BLaER1 (cell line): ENCODE data around the gene ZBTB48.

ENCODE experiments used
- H3K27ac ChIP-seq: shearing (Covaris generic); formaldehyde crosslinking; 2 replicates; pipeline ENCODE4 v1.8.1; 2022
- H3K27me3 ChIP-seq: shearing (Covaris generic); formaldehyde crosslinking; 2 replicates; pipeline ENCODE4 v1.8.1; 2022
- H3K36me3 ChIP-seq: shearing (Covaris generic); formaldehyde crosslinking; 2 replicates; pipeline ENCODE4 v1.8.1; 2022
- H3K4me1 ChIP-seq: shearing (Covaris generic); formaldehyde crosslinking; 2 replicates; pipeline ENCODE4 v1.8.1; 2022
- H3K4me2 ChIP-seq: shearing (Covaris generic); formaldehyde crosslinking; 2 replicates; pipeline ENCODE4 v1.8.1; 2022
- H3K4me3 ChIP-seq: shearing (Covaris generic); formaldehyde crosslinking; 2 replicates; pipeline ENCODE4 v1.8.1; 2022
- H3K9ac ChIP-seq: shearing (Covaris generic); formaldehyde crosslinking; 2 replicates; pipeline ENCODE4 v1.8.1; 2022
- H3K9me3 ChIP-seq: shearing (Covaris generic); formaldehyde crosslinking; 2 replicates; pipeline ENCODE4 v1.8.1; 2022
- H4K20me1 ChIP-seq: shearing (Covaris generic); formaldehyde crosslinking; 2 replicates; pipeline ENCODE4 v1.8.1; 2022
- Cebpa-rat ChIP-seq: shearing (Covaris generic); IDR thresholded peaks from 2 replicates; pipeline ENCODE4 v1.8.1; 2022

ZBTB48 gene

DNA sequence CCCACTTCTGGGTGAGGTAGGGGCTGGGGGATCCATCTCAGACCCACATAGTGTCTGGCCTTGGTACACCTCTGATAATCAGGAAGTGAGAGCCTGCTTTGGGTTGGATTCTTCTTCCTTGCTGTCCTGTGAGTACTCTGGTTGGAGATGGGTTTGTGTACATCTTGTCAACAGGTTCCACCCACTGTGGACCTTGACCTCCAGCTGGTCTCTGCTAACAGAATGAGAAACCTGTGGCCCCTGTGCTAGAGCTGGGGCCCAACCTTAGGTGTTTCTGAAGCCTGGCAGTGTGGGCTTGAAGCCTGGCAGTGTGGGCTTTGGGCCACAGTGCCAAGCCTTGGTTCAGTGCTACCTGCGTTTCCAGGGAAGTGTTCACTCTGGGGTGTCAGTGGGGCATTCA lies 2.6 kb downstream of the ZBTB48 start:
- no peaks in the 10 kb centered on the region for H3K27me3 ChIP-seq
- peak overlapping the region; percentile 89 for H3K27ac ChIP-seq
- H3K4me2 ChIP-seq = peak overlapping the region; percentile 97
- H4K20me1 ChIP-seq = peaks cover 60% of the 10 kb centered on the region
- peak overlapping the region; percentile 89; the same call in 1 of the 2 replicates for H3K9ac ChIP-seq
- H3K9me3 ChIP-seq = no peaks in the 10 kb centered on the region
- H3K36me3 ChIP-seq = peaks cover 19% of the 10 kb centered on the region; the same call in 1 of the 2 replicates
- H3K4me3 ChIP-seq = peak overlapping the region; percentile 92
- TF ChIP-seq Cebpa-rat = no peak
- peaks cover 77% of the 10 kb centered on the region for H3K4me1 ChIP-seq

DNA sequence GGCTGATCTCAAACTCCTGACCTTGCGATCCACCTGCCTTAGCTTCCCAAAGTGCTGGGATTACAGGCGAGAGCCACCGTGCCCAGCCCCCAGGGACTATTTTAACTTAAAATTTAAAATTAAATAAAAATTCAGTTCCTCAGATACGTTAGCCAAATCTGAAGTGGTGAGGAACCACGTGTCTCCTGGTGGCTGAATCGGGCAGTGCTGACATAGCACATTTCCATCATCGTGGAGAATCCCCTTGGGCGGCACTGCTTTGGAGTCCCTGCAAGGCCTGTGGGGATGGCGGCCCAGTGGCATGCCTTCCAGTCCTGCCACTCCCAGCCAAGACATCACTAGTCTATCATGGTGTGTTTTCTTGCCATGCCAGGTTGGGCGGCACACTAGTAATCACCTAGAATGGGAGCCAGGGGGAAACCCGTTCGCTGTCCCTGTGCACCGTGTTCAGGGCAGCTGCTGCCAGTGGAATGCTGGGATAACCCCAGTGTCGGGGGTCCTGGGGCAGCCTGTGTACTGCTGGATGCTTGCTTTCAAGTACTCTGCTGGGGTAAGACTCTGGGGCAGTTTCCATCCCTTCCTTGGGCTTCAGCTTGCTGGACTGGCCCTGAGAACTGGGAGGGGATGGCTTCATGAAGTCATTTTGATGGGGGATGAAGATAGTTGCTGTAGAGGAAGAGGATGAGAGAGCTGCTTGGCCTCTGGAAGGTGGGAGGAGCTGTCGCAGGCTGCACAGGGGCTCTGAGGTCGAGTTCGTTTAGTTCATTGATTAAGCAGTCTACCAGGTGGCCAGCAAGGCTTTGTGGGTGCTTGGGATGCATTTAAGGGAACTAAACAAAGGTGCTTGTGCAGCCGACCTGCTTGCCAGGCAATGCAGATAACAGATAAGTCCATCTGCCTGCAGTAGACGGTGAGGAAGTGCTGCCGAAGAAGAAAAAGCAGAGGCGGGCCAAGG lies 4.6 kb downstream of the ZBTB48 start:
- peaks cover 36% of the 10 kb centered on the region for H3K36me3 ChIP-seq
- H4K20me1 ChIP-seq = peaks cover 81% of the 10 kb centered on the region
- H3K4me1 ChIP-seq = peaks cover 81% of the 10 kb centered on the region
- TF ChIP-seq Cebpa-rat = no peak
- H3K9me3 ChIP-seq = no peaks in the 10 kb centered on the region
- H3K27me3 ChIP-seq = no peaks in the 10 kb centered on the region
- no peak overlapping the region for H3K4me3 ChIP-seq
- H3K27ac ChIP-seq = 0 out of 2 replicates have a peak overlapping the region, but pooled peaks have one; percentile 12
- no peak overlapping the region for H3K4me2 ChIP-seq
- no peak overlapping the region for H3K9ac ChIP-seq

DNA sequence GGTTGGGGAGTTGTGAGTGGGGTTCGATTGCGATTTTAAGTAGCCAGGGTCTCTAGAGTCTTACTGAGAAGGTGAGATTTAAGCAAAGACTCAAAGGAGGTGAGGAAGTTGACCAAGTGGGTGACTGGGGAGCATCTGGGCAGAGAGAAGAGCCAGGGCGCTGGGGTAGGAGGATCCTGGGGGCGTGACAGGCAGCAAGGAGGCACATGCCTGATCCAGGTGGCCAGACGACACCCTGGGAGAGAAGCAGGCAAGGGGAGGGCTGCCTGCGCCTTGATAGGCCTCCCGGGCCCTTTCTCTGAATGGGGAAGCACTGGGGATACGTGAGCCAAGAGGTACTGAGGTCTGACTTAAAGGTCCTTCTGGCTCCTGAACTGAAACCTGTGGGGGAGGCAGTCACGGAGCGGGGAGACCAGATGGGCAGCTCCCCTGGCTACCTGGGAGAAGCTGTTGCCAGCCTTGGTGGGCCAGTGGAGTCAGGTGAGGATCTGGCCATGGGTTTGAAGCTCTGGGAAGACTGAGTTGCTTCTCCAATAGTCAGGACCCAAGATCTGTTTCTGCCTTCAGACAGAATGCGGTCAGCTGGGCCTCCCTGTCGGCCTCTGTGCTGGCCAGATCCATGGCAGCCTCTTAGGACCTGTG lies 5.4 kb downstream of the ZBTB48 start:
- no peak for TF ChIP-seq Cebpa-rat
- Histone ChIP-seq H3K4me1 (peaks cover 86% of the 10 kb centered on the region), H3K9ac (no peak overlapping the region), H3K4me2 (no peak overlapping the region), H4K20me1 (peaks cover 89% of the 10 kb centered on the region), H3K9me3 (no peaks in the 10 kb centered on the region), H3K4me3 (no peak overlapping the region), H3K27ac (0 out of 2 replicates have a peak overlapping the region, but pooled peaks have one; percentile 70), H3K27me3 (no peaks in the 10 kb centered on the region), H3K36me3 (peaks cover 44% of the 10 kb centered on the region)

DNA sequence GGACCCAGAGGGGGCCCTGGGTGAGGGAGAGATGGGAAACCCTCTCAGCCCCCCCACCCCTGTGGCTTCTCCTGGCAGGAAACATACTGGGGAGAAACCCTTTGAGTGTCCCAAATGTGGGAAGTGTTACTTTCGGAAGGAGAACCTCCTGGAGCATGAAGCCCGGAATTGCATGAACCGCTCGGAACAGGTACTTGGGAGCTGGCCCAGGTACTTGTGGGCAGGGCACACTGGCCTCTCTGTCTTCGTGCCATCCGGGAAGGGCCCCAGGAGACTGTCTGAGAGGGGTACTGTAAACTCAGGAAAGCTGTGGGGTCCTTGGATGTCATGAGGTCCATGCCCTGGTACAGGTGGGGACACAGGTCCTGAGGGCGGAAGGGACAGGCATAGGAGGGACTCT lies 6.0 kb downstream of the ZBTB48 start:
- Histone ChIP-seq H3K9me3 (no peaks in the 10 kb centered on the region), H3K4me3 (no peak overlapping the region), H3K27me3 (no peaks in the 10 kb centered on the region), H4K20me1 (peaks cover 89% of the 10 kb centered on the region), H3K9ac (no peak overlapping the region), H3K36me3 (peaks cover 49% of the 10 kb centered on the region), H3K27ac (peak overlapping the region; percentile 70; the same call in 1 of the 2 replicates), H3K4me2 (peak overlapping the region; percentile 73; the same call in 1 of the 2 replicates), H3K4me1 (peaks cover 88% of the 10 kb centered on the region)
- no peak for TF ChIP-seq Cebpa-rat

DNA sequence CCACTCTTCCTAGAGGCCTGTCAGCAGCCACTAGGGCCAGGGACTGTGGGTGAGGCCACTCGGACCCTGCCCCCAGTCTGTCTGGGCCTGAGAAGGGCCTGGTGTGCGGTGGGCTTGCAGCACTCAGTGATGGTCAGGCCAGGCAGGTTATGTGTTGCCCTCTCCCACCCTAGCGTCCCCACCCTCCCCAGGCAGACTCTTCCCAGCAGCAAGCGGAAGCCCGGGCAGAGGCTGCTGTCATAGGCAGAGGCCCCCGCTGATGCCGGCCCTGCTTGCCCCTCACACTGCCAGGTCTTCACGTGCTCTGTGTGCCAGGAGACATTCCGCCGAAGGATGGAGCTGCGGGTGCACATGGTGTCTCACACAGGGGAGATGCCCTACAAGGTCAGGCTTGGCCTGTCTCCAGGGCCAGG lies 6.6 kb downstream of the ZBTB48 start:
- Histone ChIP-seq H3K4me2 (peak overlapping the region; percentile 73), H3K4me1 (peaks cover 88% of the 10 kb centered on the region), H4K20me1 (peaks cover 89% of the 10 kb centered on the region), H3K36me3 (peaks cover 49% of the 10 kb centered on the region), H3K27me3 (no peaks in the 10 kb centered on the region), H3K4me3 (no peak overlapping the region), H3K27ac (peak overlapping the region; percentile 70), H3K9ac (0 out of 2 replicates have a peak overlapping the region, but pooled peaks have one; percentile 20), H3K9me3 (no peaks in the 10 kb centered on the region)
- no peak for TF ChIP-seq Cebpa-rat

DNA sequence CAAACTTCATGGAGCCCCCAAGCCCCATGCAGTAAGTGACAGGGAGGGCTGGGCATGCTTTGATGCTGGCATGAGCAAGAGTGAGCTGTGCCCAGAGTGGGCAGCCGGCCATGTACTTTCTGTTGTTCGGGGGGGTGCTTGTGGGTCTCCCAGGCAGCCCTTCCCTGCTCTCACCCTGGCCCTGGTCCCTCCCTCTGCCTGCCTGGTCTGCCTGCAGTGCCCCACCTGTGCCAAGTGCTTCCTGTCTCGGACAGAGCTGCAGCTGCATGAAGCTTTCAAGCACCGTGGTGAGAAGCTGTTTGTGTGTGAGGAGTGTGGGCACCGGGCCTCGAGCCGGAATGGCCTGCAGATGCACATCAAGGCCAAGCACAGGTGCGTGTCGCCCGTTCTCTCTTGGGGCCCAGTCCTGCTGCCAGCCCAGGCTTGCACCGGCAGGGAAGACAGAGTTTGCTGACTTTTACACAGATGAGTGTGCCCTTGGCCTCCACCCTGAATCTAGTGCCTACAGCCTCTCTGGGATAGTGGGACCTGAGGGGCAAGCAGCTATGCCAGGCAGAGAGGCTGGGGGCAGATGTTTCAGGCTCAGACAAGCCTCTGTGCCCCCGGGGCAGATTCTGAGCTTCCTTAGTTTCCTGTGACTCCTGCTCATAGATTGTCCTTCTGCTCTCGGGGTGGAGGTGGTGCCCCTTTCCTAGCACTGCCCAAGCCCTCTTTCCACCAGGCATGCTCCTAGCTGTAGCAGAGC lies 7.6 kb downstream of the ZBTB48 start:
- peak overlapping the region; percentile 70 for H3K27ac ChIP-seq

DNA sequence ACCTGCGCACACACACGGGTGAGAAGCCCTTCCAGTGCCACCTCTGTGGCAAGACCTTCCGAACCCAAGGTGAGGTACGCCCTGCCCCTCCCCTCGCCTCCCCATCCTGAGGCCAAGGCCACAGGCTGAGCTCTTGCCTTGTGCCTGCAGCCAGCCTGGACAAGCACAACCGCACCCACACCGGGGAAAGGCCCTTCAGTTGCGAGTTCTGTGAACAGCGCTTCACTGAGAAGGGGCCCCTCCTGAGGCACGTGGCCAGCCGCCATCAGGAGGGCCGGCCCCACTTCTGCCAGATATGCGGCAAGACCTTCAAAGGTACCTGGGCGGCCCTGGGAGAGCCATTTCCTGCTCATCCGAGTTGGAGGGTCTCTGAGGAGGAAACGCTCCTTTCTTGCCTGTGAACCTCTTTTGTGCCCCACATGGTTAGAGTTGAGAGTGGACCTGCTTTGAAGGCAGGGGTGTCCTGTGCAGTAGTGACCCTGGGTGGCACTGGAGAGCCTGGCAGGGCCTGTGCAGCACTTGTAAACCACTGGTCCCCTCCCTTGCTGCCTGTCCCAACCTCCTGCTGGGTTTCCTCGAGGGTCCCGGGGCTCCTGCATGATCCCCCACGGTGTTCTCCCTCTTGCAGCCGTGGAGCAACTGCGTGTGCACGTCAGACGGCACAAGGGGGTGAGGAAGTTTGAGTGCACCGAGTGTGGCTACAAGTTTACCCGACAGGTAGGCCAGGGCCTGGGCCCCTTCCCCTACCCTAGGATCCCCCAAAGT lies 8.5 kb downstream of the ZBTB48 start:
- Histone ChIP-seq H3K27ac (peak overlapping the region; percentile 70), H3K4me3 (no peak overlapping the region), H4K20me1 (peaks cover 91% of the 10 kb centered on the region), H3K9ac (0 out of 2 replicates have a peak overlapping the region, but pooled peaks have one; percentile 20), H3K4me1 (peaks cover 91% of the 10 kb centered on the region), H3K9me3 (no peaks in the 10 kb centered on the region), H3K36me3 (peaks cover 68% of the 10 kb centered on the region), H3K4me2 (peak overlapping the region; percentile 73), H3K27me3 (no peaks in the 10 kb centered on the region)
- no peak for TF ChIP-seq Cebpa-rat

More for the DNA sequence above, 7.6 kb downstream of the ZBTB48 start:
- no peaks in the 10 kb centered on the region for H3K27me3 ChIP-seq
- TF ChIP-seq Cebpa-rat = no peak
- H3K9ac ChIP-seq = peak overlapping the region; percentile 20; the same call in 1 of the 2 replicates
- peaks cover 89% of the 10 kb centered on the region for H4K20me1 ChIP-seq
- H3K36me3 ChIP-seq = peaks cover 59% of the 10 kb centered on the region
- H3K4me2 ChIP-seq = peak overlapping the region; percentile 73
- no peaks in the 10 kb centered on the region for H3K9me3 ChIP-seq
- peaks cover 88% of the 10 kb centered on the region for H3K4me1 ChIP-seq
- no peak overlapping the region for H3K4me3 ChIP-seq

DNA sequence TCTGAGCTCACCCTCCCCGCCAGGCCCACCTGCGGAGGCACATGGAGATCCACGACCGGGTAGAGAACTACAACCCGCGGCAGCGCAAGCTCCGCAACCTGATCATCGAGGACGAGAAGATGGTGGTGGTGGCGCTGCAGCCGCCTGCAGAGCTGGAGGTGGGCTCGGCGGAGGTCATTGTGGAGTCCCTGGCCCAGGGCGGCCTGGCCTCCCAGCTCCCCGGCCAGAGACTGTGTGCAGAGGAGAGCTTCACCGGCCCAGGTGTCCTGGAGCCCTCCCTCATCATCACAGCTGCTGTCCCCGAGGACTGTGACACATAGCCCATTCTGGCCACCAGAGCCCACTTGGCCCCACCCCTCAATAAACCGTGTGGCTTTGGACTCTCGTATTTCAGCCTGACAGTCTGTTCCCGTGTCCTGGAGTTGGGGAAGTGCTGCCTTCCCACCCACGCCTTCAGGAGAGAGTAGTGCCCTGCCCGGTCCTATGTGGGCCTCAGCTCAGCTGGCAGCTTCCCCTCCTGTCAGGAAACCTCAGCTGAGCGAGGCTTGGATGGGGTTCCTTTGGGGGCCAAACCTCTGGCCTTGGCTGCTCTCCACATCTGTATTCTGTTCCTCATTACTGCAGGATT lies 9.2 kb downstream of the ZBTB48 start:
- Histone ChIP-seq H3K27me3 (no peaks in the 10 kb centered on the region), H3K27ac (peak overlapping the region; percentile 52; the same call in 1 of the 2 replicates), H3K4me3 (no peak overlapping the region), H3K9ac (0 out of 2 replicates have a peak overlapping the region, but pooled peaks have one; percentile 20), H3K4me2 (peak overlapping the region; percentile 73), H3K36me3 (peaks cover 75% of the 10 kb centered on the region), H4K20me1 (peaks cover 98% of the 10 kb centered on the region), H3K9me3 (no peaks in the 10 kb centered on the region), H3K4me1 (peaks cover 91% of the 10 kb centered on the region)
- no peak for TF ChIP-seq Cebpa-rat
